Midbrain (tissue), 1 donor: ENCODE results near the gene MS4A1.
"Not testable (repeated sequence)": the region's sequence is repeated elsewhere in the genome, so short reads cannot be mapped to it uniquely, and the experiment has no call there.

Experiments used
- DNase-seq: peaks from one replicate; lab custom pipeline; 2025; lab: John Stamatoyannopoulos, UW

The MS4A1 gene

DNA sequence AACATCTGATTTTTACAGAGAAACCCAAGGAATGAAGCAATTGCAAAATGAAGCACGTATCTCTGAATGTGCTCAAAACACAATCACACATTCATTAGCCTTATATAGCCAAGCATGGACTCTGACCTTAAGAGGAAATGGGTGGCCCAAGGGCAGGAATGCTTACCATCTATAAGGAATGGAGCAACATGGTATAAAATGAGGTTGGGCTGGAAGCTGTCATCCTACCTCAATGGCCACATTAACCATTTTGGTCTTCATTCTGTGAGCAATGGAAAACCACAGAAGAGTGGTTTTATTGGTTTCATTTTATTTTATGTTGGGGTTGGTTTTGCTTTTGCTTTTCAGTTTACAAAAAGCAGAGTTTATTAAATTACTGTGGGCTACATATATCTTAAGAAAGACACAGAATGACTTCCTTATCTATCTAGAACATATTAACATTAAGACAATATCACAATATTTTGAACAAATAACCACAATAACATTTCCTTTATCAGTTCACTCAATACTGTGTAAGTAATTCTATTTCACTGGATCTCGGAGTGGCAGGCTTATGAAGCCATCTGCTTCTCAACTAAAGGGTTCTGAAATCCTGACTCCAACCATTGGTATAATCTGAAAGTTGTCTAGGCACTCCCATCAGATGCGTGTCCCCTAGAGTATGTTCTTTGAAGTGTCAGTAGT is 48.7 kb downstream of the MS4A1 start:
- no peak for DNase-seq

- DNase-seq: not testable (repeated sequence)
Observed at GRCh38 chr11:60509609-60510008, 54.0 kb downstream of the MS4A1 start.

DNA sequence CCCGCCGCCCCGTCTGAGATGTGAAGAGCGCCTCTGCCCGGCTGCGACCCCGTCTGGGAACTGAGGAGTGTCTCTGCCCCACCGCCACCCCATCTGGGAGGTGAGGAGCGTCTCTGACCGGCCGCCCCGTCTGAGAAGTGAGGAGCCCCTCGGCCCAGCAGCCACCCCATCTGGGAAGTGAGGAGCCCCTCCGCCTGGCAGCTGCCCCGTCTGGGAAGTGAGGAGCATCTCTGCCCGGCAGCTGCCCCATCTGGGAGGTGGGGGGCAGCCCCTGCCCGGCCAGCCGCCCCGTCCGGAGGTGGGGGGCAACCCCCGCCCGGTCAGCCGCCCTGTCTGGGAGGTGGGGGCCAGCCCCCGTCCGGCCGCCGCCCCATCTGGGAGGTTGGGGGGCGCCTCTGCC is 54.6 kb downstream of the MS4A1 start:
- DNase-seq: not testable (repeated sequence)

- DNase-seq: no peak
Observed at GRCh38 chr11:60511393-60511792, 55.7 kb downstream of the MS4A1 start.

GRCh38 chr11:60512651-60513225 is 57.1 kb downstream of the MS4A1 start:
- DNase-seq: no peak

DNA sequence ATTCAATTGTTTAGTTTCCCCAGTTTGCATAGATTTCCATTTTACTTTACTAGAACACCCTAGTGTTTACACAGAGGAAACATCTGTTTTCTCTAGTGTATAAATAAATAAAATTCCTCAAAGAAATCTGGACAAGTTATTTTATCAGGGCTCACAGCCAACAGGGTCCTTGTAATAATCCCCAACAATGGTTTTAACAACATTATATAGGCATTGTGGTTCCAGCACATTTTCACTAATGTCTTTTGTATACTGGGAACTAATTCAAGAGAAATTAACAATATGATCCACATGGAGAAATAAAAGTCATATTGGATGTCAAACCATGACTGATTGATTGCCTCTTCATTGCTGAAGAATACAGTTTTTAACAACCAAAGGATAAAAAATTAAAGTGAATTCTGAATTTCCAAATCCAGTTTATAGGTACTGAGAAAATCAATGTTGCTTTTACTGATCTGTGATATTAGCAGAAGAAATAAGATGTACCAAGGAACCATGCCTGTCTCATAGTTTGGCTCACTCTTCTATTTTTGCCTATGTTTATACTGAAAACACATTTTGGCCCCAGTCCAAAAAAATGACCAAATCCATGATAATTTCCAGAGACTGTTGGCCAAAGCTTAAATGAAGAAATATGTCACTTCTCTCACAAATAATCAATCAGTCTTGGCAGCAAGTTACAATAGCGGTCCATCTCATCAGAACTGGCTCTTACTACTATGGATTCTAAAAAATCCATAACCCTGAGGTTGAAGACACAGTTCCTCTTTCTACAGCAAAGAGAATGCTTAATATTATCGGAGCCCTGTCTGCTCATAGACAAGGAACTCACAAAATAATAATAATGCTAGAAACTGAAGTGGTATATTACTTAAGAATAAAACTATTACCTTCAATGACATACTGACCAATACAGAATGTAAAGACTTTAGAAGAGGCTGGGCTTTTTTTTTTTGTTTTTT is 58.1 kb downstream of the MS4A1 start:
- DNase-seq: no peak

- no peak for DNase-seq
Observed at GRCh38 chr11:60515144-60515855, 59.7 kb downstream of the MS4A1 start, which contains the start of gene MS4A13. TSS of gene MS4A13 (plus strand) at chr11:60515392. CDS start at chr11:60518084, 2,692 bp downstream.
